ENCODE data around the gene FCRL3. TPM values are rescaled to one million over a fixed set of nuclear protein-coding genes. Genes with fewer than 3 reads are reported as not detected.

The FCRL3 gene
- total and polyA plus RNA-seq, 4 donors, result 0.16 to 0.72 (median 0.50) TPM

DNA sequence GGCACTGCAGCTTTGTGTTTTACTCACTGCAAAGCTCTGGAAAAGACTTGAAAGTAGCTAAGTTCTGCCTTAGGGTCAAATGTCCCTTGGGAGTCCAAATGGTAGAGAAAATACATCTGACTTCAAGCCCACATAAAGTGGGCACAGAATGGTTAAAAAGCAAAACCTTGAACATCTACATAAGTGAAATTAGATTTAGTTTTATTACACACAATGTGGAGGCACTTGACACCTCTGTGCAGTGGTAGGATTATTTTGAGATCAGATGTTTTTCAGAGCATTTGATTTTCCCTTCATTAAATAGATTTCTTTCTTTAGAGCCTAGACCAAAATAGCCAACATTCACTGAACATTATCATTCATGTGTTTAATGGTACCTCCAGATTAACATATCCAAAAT is 11.2 kb upstream of the FCRL3 start:
- Histone ChIP-seq H3K4me3 (ENCODE audit: low read depth in 1 of 3, low read length in 3 of 3) (no peak overlapping the region), H3K27me3 (ENCODE audit: control insufficient read depth in 4 of 4, insufficient read depth in 4 of 4, low read length in 3 of 4) (no peaks in the 10 kb centered on the region), H3K36me3 (ENCODE audit: control insufficient read depth in 4 of 4, insufficient read depth in 3 of 4, low read depth in 1 of 4, low read length in 3 of 4) (no peaks in the 10 kb centered on the region), H3K4me1 (ENCODE audit: control insufficient read depth in 4 of 4, insufficient read depth in 4 of 4, low read length in 3 of 4) (no peaks in the 10 kb centered on the region), H3K9me3 (ENCODE audit: control insufficient read depth in 4 of 4, low read length in 3 of 4) (no peaks in the 10 kb centered on the region), H3K9ac (ENCODE audit: low read depth in 1 of 2, low read length in 2 of 2) (no peak overlapping the region), H3K27ac (ENCODE audit: low read depth in 1 of 2, low read length in 2 of 2) (no peak overlapping the region)
- DNase-seq (ENCODE audit: low spot score), result no peak
- TF ChIP-seq FOXA2 (IDR thresholded peaks at IDR 0.05), result no peak
- no peak for TF ChIP-seq EGR1 (IDR thresholded peaks at IDR 0.05; ENCODE audit: low read depth in 2 of 2)
- TF ChIP-seq MAX (IDR thresholded peaks at IDR 0.05), result no peak
- TF ChIP-seq HNF4A (conservative IDR thresholded peaks at IDR 0.05), result no peak
- no peak for TF ChIP-seq RAD21 (IDR thresholded peaks at IDR 0.05)
- TF ChIP-seq RXRA (IDR thresholded peaks at IDR 0.05), result no peak

DNA sequence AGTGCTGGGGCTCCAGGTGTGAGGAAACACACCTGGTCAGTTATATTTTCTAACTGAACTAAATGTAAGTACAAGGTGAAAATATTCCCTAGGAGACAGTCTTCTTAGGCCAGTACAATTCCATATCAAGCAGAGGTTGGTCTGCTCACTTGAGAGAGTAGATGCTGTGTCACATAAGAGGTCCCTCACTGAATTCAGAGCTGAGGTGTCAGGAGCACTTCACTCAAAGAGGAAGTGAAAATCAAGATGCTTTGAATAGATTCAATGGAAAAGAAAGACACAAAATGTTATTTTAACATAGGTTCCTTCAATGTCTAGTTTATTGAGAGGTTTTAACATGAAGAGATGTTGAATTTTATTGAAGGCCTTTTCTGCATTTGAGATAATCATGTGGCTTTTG is 4.3 kb upstream of the FCRL3 start:
- Histone ChIP-seq H3K36me3 (ENCODE audit: control insufficient read depth in 4 of 4, insufficient read depth in 3 of 4, low read depth in 1 of 4, low read length in 3 of 4) (no peaks in the 10 kb centered on the region), H3K9ac (ENCODE audit: low read depth in 1 of 2, low read length in 2 of 2) (no peak overlapping the region), H3K9me3 (ENCODE audit: control insufficient read depth in 4 of 4, low read length in 3 of 4) (no peaks in the 10 kb centered on the region), H3K4me3 (ENCODE audit: low read depth in 1 of 3, low read length in 3 of 3) (no peak overlapping the region), H3K4me1 (ENCODE audit: control insufficient read depth in 4 of 4, insufficient read depth in 4 of 4, low read length in 3 of 4) (no peaks in the 10 kb centered on the region), H3K27ac (ENCODE audit: low read depth in 1 of 2, low read length in 2 of 2) (no peak overlapping the region), H3K27me3 (ENCODE audit: control insufficient read depth in 4 of 4, insufficient read depth in 4 of 4, low read length in 3 of 4) (peaks cover 0 to 4% (median under 1%) of the 10 kb centered on the region in 4 donors)
- DNase-seq (ENCODE audit: low spot score), result no peak
- no peak for TF ChIP-seq TAF1 (conservative IDR thresholded peaks at IDR 0.05)
- TF ChIP-seq EGR1 (IDR thresholded peaks at IDR 0.05; ENCODE audit: low read depth in 2 of 2), result no peak
- no peak for TF ChIP-seq JUND (IDR thresholded peaks at IDR 0.05)
- TF ChIP-seq RAD21 (IDR thresholded peaks at IDR 0.05), result no peak
- no peak for TF ChIP-seq REST (IDR thresholded peaks at IDR 0.05)
- no peak for TF ChIP-seq SP1 (IDR thresholded peaks at IDR 0.05)
- no peak for TF ChIP-seq FOXA2 (IDR thresholded peaks at IDR 0.05)
- no peak for TF ChIP-seq HNF4A (conservative IDR thresholded peaks at IDR 0.05)
- no peak for TF ChIP-seq FOXA1 (IDR thresholded peaks at IDR 0.05)
- no peak for TF ChIP-seq ATF3 (IDR thresholded peaks at IDR 0.05)
- TF ChIP-seq NR2F2 (IDR thresholded peaks at IDR 0.05), result no peak
- TF ChIP-seq HNF4G (IDR thresholded peaks at IDR 0.05), result no peak
- TF ChIP-seq MAX (IDR thresholded peaks at IDR 0.05), result no peak
- no peak for TF ChIP-seq ZBTB33 (IDR thresholded peaks at IDR 0.05)
- no peak for TF ChIP-seq GABPA (IDR thresholded peaks at IDR 0.05 in 1 of 2, conservative IDR thresholded peaks at IDR 0.05 in 1 of 2)
- TF ChIP-seq, protein P1, sequence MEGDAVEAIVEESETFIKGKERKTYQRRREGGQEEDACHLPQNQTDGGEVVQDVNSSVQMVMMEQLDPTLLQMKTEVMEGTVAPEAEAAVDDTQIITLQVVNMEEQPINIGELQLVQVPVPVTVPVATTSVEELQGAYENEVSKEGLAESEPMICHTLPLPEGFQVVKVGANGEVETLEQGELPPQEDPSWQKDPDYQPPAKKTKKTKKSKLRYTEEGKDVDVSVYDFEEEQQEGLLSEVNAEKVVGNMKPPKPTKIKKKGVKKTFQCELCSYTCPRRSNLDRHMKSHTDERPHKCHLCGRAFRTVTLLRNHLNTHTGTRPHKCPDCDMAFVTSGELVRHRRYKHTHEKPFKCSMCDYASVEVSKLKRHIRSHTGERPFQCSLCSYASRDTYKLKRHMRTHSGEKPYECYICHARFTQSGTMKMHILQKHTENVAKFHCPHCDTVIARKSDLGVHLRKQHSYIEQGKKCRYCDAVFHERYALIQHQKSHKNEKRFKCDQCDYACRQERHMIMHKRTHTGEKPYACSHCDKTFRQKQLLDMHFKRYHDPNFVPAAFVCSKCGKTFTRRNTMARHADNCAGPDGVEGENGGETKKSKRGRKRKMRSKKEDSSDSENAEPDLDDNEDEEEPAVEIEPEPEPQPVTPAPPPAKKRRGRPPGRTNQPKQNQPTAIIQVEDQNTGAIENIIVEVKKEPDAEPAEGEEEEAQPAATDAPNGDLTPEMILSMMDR (IDR thresholded peaks at IDR 0.05; ENCODE audit: low read depth, low read length, missing input control), result no peak
- TF ChIP-seq YY1 (IDR thresholded peaks at IDR 0.05), result no peak
- no peak for TF ChIP-seq RXRA (IDR thresholded peaks at IDR 0.05)

Data from liver (tissue), 9 donors.